Esophagus muscularis mucosa (tissue), 4 donors: ENCODE results near the gene TPCN1. TPM values are rescaled to one million over a fixed set of nuclear protein-coding genes. Genes with fewer than 3 reads are reported as not detected.

ENCODE experiments used
- DNase-seq: peaks from one replicate; pipeline ENCODE4 v3.0.0-alpha.2; 2017; ENCODE audit errors: extremely low spot score
- H3K27ac ChIP-seq, 4 donors: fragments of 200-600 bp; sonication (generic); replicated peaks in 1 of 4; 1 replicate in 3 of 4; 2 replicates in 1 of 4; pipeline ENCODE4 v1.5.1; 2016 to 2019; ENCODE audit warnings: mild to moderate bottlenecking in 1 of 4
- H3K27me3 ChIP-seq, 4 donors: fragments of 200-600 bp; sonication (generic); one replicate each; pipeline versions ENCODE4 v1.5.1 to v1.6.0; 2016 to 2019
- H3K36me3 ChIP-seq, 4 donors: fragments of 200-600 bp; sonication (generic); one replicate each; pipeline ENCODE4 v1.5.1; 2016 to 2019
- H3K4me1 ChIP-seq, 4 donors: fragments of 200-600 bp; sonication (generic); one replicate each; pipeline ENCODE4 v1.5.1; 2016 to 2019
- H3K4me3 ChIP-seq, 4 donors: fragments of 200-600 bp; sonication (generic); 1 replicate in 2 of 4; 2 replicates in 2 of 4; pipeline ENCODE4 v1.5.1; 2016 to 2019; ENCODE audit warnings: mild to moderate bottlenecking in 4 of 4, moderate library complexity in 1 of 4
- H3K9me3 ChIP-seq, 4 donors: fragments of 200-600 bp; sonication (generic); 1 replicate in 3 of 4; 2 replicates in 1 of 4; pipeline ENCODE4 v1.5.1; 2016 to 2019
- EP300 ChIP-seq: sonication (generic); formaldehyde crosslinking; IDR thresholded peaks from one replicate; pipeline ENCODE4 v1.6.1; 2017; ENCODE audit warnings: antibody characterized with exemption
- POLR2A ChIP-seq: fragments of 450-650 bp; IDR thresholded peaks from one replicate; pipeline ENCODE4 v1.6.1; 2017; ENCODE audit warnings: antibody characterized with exemption, moderate library complexity, mild to moderate bottlenecking, low read depth
- POLR2AphosphoS5 ChIP-seq, 2 donors: sonication (generic); formaldehyde crosslinking; IDR thresholded peaks; one replicate each; pipeline ENCODE4 v1.6.1; 2017; ENCODE audit warnings: antibody characterized with exemption in 2 of 2
- WGBS: methylation state at CpG from one replicate; pipeline ENCODE4 v1.1.5; 2018; 5-methylcytosine and 5-hydroxymethylcytosine counted together
- intact Hi-C: fragments of 100-400 bp; cut with DNase I; formaldehyde crosslinking; loops from one replicate; pipeline ENCODE4 v1.15.1; 2023
- total RNA-seq, 4 donors: library from RNA; depleted of rRNA; stranded (reverse); fragments of >200 nt; gene quantifications; one replicate each; pipeline versions ENCODE4 v1.1.0 to v1.2.1, GENCODE V29; 2016
- TF ChIP-seq, protein P1 (sequence below), 3 experiments: fragments of 200-600 bp in 2 of 3; fragments of 450-650 bp in 1 of 3; sonication (generic) in 2 of 3; IDR thresholded peaks; one replicate each; pipeline ENCODE4 v1.5.1; 2017 to 2019; ENCODE audit warnings: antibody characterized with exemption in 3 of 3, mild to moderate bottlenecking in 2 of 3, moderate library complexity in 1 of 3

Gene TPCN1
- total RNA-seq, 4 donors from 2014 or later, result 31.1 to 54.0 (median 34.5) TPM

- 93% methylated on average over 6 of the region's 6 CpGs for WGBS
- Histone ChIP-seq H3K4me3 (no peak overlapping the region), H3K4me1 (peaks cover 0 to 11% (median 5%) of the 10 kb centered on the region in 4 donors), H3K9me3 (no peaks in the 10 kb centered on the region), H3K27ac (no peak overlapping the region), H3K27me3 (no peaks in the 10 kb centered on the region), H3K36me3 (peaks cover 30 to 93% (median 84%) of the 10 kb centered on the region in 4 donors)
- DNase-seq, result no peak
- TF ChIP-seq EP300 (no peak), POLR2A (no peak), POLR2AphosphoS5 (IDR thresholded peaks at IDR 0.05) (no peak)
- TF ChIP-seq, protein P1, sequence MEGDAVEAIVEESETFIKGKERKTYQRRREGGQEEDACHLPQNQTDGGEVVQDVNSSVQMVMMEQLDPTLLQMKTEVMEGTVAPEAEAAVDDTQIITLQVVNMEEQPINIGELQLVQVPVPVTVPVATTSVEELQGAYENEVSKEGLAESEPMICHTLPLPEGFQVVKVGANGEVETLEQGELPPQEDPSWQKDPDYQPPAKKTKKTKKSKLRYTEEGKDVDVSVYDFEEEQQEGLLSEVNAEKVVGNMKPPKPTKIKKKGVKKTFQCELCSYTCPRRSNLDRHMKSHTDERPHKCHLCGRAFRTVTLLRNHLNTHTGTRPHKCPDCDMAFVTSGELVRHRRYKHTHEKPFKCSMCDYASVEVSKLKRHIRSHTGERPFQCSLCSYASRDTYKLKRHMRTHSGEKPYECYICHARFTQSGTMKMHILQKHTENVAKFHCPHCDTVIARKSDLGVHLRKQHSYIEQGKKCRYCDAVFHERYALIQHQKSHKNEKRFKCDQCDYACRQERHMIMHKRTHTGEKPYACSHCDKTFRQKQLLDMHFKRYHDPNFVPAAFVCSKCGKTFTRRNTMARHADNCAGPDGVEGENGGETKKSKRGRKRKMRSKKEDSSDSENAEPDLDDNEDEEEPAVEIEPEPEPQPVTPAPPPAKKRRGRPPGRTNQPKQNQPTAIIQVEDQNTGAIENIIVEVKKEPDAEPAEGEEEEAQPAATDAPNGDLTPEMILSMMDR (IDR thresholded peaks at IDR 0.05), result no peak
- intact Hi-C loops, result loop anchor here (10.0 kb wide), 2 partner anchors 108 to 598 kb away; partner anchors contain the start of gene SDSL
Measured at GRCh38 chr12:113317122-113317521, 95.9 kb downstream of the TPCN1 start.

DNA sequence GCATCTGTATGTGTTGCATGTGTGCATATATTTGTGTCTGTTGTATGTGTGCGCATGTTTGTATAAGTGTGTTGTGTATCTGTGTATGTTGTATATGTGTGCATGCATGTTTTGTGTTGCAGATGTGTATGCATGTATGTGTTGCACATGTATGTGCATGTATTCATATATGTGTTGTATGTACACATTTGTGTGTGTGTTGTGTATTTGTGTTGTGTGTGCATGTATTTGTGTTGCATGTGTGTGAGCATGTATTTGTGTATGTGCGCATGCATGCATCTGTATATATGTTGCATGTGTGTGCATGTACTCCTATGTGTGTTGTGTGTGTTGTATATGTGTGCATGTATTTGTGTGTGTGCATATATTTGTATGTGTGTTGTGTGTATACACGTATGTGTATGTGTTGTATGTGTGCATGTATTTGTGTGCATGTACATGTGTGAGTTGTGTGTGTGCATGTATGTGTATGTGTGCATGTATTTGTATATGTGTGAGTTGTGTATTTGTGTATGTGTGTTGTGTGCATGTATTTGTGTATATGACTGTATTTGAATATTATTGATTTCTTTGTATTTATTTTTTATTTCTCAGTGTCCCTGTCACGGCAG is 96.9 kb downstream of the TPCN1 start:
- intact Hi-C loops, result loop anchor here (10.0 kb wide), 2 partner anchors 107 to 597 kb away; partner anchors contain the start of gene SDSL
- no peak for DNase-seq
- H3K27ac ChIP-seq, result no peak overlapping the region
- TF ChIP-seq, protein P1 (IDR thresholded peaks at IDR 0.05), result no peak
- TF ChIP-seq EP300 (no peak), POLR2A (no peak), POLR2AphosphoS5 (IDR thresholded peaks at IDR 0.05) (no peak)
- no peaks in the 10 kb centered on the region for H3K27me3 ChIP-seq
- no peaks in the 10 kb centered on the region for H3K9me3 ChIP-seq
- H3K4me1 ChIP-seq, result peaks cover 0 to 11% (median 2%) of the 10 kb centered on the region in 4 donors
- H3K36me3 ChIP-seq, result peaks cover 29 to 85% (median 81%) of the 10 kb centered on the region in 4 donors
- WGBS, result 88% methylated on average over 4 of the region's 4 CpGs
- no peak overlapping the region for H3K4me3 ChIP-seq

DNA sequence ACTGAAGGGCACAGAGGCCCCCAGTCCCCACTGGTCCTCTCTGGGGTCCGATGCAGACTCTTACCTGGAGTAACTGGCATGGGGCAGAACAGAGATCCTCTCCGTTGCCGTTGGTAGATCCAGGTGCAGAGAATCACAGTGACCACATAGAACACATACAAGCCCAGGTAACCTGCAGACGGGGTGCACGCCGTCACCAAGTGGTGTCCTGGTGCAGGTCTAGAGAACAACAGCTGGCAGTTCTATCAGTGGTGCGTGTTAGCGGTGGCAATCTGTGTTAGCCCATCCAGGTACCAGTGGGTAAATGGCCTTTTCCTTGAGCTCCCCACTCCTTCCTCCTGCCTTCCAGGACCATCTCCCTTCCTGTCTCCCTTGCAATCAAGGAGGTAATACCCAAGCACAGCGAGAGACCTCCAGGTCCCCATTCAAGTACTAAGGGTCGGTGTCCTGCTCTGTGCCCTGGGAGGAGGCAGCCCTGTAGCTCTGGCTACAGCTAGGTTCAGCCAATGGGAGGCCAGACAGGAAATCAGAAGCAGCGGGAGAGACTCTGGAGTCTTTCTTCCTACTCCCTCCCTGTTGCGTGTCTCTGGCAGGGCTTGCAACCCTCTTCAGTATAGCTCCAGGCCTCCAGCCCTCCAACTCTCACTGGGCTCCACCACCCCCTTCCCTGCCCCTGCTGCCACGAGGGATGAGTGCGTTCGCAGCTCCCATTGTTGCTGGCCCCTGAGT is 97.8 kb downstream of the TPCN1 start:
- Histone ChIP-seq H3K27me3 (no peaks in the 10 kb centered on the region), H3K4me1 (peaks cover 0 to 6% (median 2%) of the 10 kb centered on the region in 4 donors), H3K27ac (no peak overlapping the region), H3K9me3 (no peaks in the 10 kb centered on the region), H3K4me3 (no peak overlapping the region), H3K36me3 (peaks cover 26 to 79% (median 74%) of the 10 kb centered on the region in 4 donors)
- 97% methylated on average over 7 of the region's 15 CpGs for WGBS
- TF ChIP-seq POLR2A (no peak), POLR2AphosphoS5 (IDR thresholded peaks at IDR 0.05) (no peak), EP300 (no peak)
- TF ChIP-seq, protein P1 (IDR thresholded peaks at IDR 0.05), result no peak
- intact Hi-C loops, result loop anchor here (10.0 kb wide), 2 partner anchors 106 to 596 kb away; partner anchors contain the start of gene SDSL
- no peak for DNase-seq

GRCh38 chr12:113320401-113320800 is 99.1 kb downstream of the TPCN1 start:
- peaks cover 26 to 66% (median 61%) of the 10 kb centered on the region in 4 donors for H3K36me3 ChIP-seq
- 90% methylated on average over 7 of the region's 12 CpGs for WGBS
- no peak for DNase-seq
- TF ChIP-seq EP300 (no peak), POLR2A (no peak), POLR2AphosphoS5 (IDR thresholded peaks at IDR 0.05) (no peak)
- TF ChIP-seq, protein P1 (IDR thresholded peaks at IDR 0.05), result no peak
- no peak overlapping the region for H3K27ac ChIP-seq
- H3K4me1 ChIP-seq, result no peaks in the 10 kb centered on the region
- no peaks in the 10 kb centered on the region for H3K27me3 ChIP-seq
- intact Hi-C loops, result no loop called here
- no peak overlapping the region for H3K4me3 ChIP-seq
- H3K9me3 ChIP-seq, result no peaks in the 10 kb centered on the region
